GM23338 (cell line): ENCODE results near the gene MFAP3. TPM values are rescaled to one million over a fixed set of nuclear protein-coding genes. Genes with fewer than 3 reads are reported as not detected.

Experiments
- ATAC-seq: fragments of 200-7000 bp; cut with Tn5 transposase; 3 replicates; pipeline ENCODE4 v1.9.1; 2020
- DNase-seq: peaks from one replicate; pipeline ENCODE4 v3.0.0-alpha.2; 2015; ENCODE audit warnings: low spot score
- H2AFZ ChIP-seq: fragments of 200-600 bp; sonication (generic); 2 replicates; pipeline ENCODE4 v1.8.0; 2016; ENCODE audit warnings: antibody characterized with exemption, mild to moderate bottlenecking, moderate library complexity
- H3F3A ChIP-seq: fragments of 200-600 bp; sonication (generic); replicated peaks from 2 replicates; pipeline ENCODE4 v1.8.0; 2017; ENCODE audit warnings: antibody characterized with exemption, mixed run types, low read depth
- H3K27ac ChIP-seq: fragments of 200-600 bp; sonication (generic); 2 replicates; pipeline ENCODE4 v1.6.1; 2016; ENCODE audit warnings: low read depth
- H3K27me3 ChIP-seq: fragments of 200-600 bp; sonication (generic); 2 replicates; pipeline ENCODE4 v1.8.0; 2016; ENCODE audit warnings: mild to moderate bottlenecking, mixed run types, moderate library complexity; ENCODE audit not compliant: insufficient read depth
- H3K36me3 ChIP-seq: fragments of 200-600 bp; sonication (generic); 2 replicates; pipeline ENCODE4 v1.8.0; 2016; ENCODE audit warnings: mild to moderate bottlenecking; ENCODE audit not compliant: insufficient read depth
- H3K4me1 ChIP-seq: fragments of 200-600 bp; sonication (generic); 2 replicates; pipeline ENCODE4 v1.8.0; 2016; ENCODE audit warnings: mild to moderate bottlenecking, moderate library complexity; ENCODE audit not compliant: insufficient read depth
- H3K4me2 ChIP-seq: fragments of 200-600 bp; sonication (generic); 2 replicates; pipeline ENCODE4 v1.7.1; 2017; ENCODE audit warnings: mixed run types
- H3K4me3 ChIP-seq: fragments of 200-600 bp; sonication (generic); 2 replicates; pipeline ENCODE4 v1.6.1; 2016; ENCODE audit warnings: mixed run types
- H3K79me2 ChIP-seq: fragments of 200-600 bp; sonication (generic); replicated peaks from 2 replicates; pipeline ENCODE4 v1.8.0; 2017; ENCODE audit warnings: mild to moderate bottlenecking; ENCODE audit not compliant: insufficient read depth
- H3K9me2 ChIP-seq: fragments of 200-600 bp; sonication (generic); 2 replicates; pipeline ENCODE4 v1.8.0; 2017; ENCODE audit not compliant: insufficient read depth
- H4K20me1 ChIP-seq: fragments of 200-600 bp; sonication (generic); replicated peaks from 2 replicates; pipeline ENCODE4 v1.8.0; 2017; ENCODE audit warnings: mild to moderate bottlenecking; ENCODE audit not compliant: insufficient read depth
- H3K27ac Mint-ChIP-seq: 2 replicates; pipeline ENCODE4 v1.8.0; 2020; ENCODE audit warnings: inconsistent platforms, mild to moderate bottlenecking, moderate library complexity, mixed read lengths
- H3K27me3 Mint-ChIP-seq: 3 replicates; pipeline ENCODE4 v1.8.0; 2022; ENCODE audit warnings: low read depth, mild to moderate bottlenecking, moderate library complexity, mixed read lengths, inconsistent platforms; ENCODE audit not compliant: insufficient read depth, poor library complexity
- H3K36me3 Mint-ChIP-seq: 3 replicates; pipeline ENCODE4 v1.8.0; 2021; ENCODE audit warnings: low read depth, mild to moderate bottlenecking, inconsistent platforms, moderate library complexity, mixed read lengths
- H3K4me1 Mint-ChIP-seq: 3 replicates; pipeline ENCODE4 v1.8.0; 2020; ENCODE audit warnings: mild to moderate bottlenecking, inconsistent platforms, mixed read lengths
- H3K4me3 Mint-ChIP-seq: 3 replicates; pipeline ENCODE4 v1.8.0; 2021; ENCODE audit warnings: moderate library complexity, mild to moderate bottlenecking, inconsistent platforms, mixed read lengths
- H3K9me3 Mint-ChIP-seq: 3 replicates; pipeline ENCODE4 v1.8.0; 2020; ENCODE audit warnings: moderate library complexity, mild to moderate bottlenecking, inconsistent platforms, mixed read lengths
- CREB1 ChIP-seq: fragments of 250-450 bp; sonication (Bioruptor Pico); IDR thresholded peaks from 2 replicates; pipeline ENCODE4 v1.5.0; 2020; ENCODE audit warnings: low read depth, mild to moderate bottlenecking, moderate library complexity
- CTCF ChIP-seq, 2 experiments: fragments of 200-600 bp in 1 of 2; sonication (generic) in 1 of 2; conservative IDR thresholded peaks; 2 replicates each; pipeline versions ENCODE4 v1.5.1 to v1.6.1; 2016 to 2017; ENCODE audit warnings: antibody characterized with exemption in 2 of 2, low read depth in 2 of 2, mild to moderate bottlenecking in 2 of 2, moderate library complexity in 1 of 2
- EZH2 ChIP-seq: fragments of 200-600 bp; sonication (generic); IDR thresholded peaks from one replicate; pipeline ENCODE4 v1.8.0; 2017; ENCODE audit warnings: antibody characterized with exemption, mild to moderate bottlenecking, low read depth; ENCODE audit not compliant: unreplicated experiment
- EZH2phosphoT487 ChIP-seq: fragments of 200-600 bp; sonication (generic); IDR thresholded peaks from one replicate; pipeline ENCODE4 v1.8.1; 2018; ENCODE audit warnings: antibody characterized with exemption; ENCODE audit not compliant: unreplicated experiment
- JUNB ChIP-seq: IDR thresholded peaks from one replicate; pipeline ENCODE4 v1.6.1; 2016; ENCODE audit warnings: antibody characterized with exemption; ENCODE audit not compliant: unreplicated experiment
- NANOG ChIP-seq: IDR thresholded peaks from 2 replicates; pipeline ENCODE4 v1.6.1; 2016; ENCODE audit warnings: antibody characterized with exemption, borderline replicate concordance
- POLR2AphosphoS5 ChIP-seq: IDR thresholded peaks from 2 replicates; pipeline ENCODE4 v1.6.1; 2016; ENCODE audit warnings: antibody characterized with exemption, low read depth
- STAT1 ChIP-seq: IDR thresholded peaks from one replicate; pipeline ENCODE4 v1.6.1; 2016; ENCODE audit warnings: antibody characterized with exemption; ENCODE audit not compliant: unreplicated experiment
- ZNF114 ChIP-seq: fragments of 250-450 bp; sonication (Bioruptor Pico); IDR thresholded peaks from 2 replicates; pipeline ENCODE4 v1.5.0; 2020; ENCODE audit warnings: mild to moderate bottlenecking, moderate library complexity
- ZNF331 ChIP-seq: fragments of 250-450 bp; sonication (Bioruptor Pico); IDR thresholded peaks from 2 replicates; pipeline ENCODE4 v1.5.0; 2020; ENCODE audit warnings: low read depth, mild to moderate bottlenecking, moderate library complexity
- ZNF462 ChIP-seq: fragments of 250-450 bp; sonication (Bioruptor Pico); IDR thresholded peaks from 2 replicates; pipeline ENCODE4 v1.5.0; 2020; ENCODE audit warnings: mild to moderate bottlenecking, moderate library complexity
- polyA plus RNA-seq: library from polyadenylated mRNA; unstranded; fragments of >200 nt; fragmentation: Nextera tagmentation; extraction: Ambion mirVana; gene quantifications from 2 replicates; pipeline ENCODE4 v1.2.1, GENCODE V29; 2016
- total RNA-seq: library from RNA; depleted of rRNA; stranded (reverse); fragments of >200 nt; shearing (Covaris generic); gene quantifications from 2 replicates; pipeline ENCODE4 v1.2.3, GENCODE V29; 2014
- TF ChIP-seq, protein P1 (sequence below): IDR thresholded peaks from 2 replicates; pipeline ENCODE4 v1.6.1; 2016; ENCODE audit warnings: antibody characterized with exemption
- TF ChIP-seq, protein P2 (sequence below): IDR thresholded peaks from one replicate; pipeline ENCODE4 v1.6.1; 2018; ENCODE audit warnings: antibody characterized with exemption; ENCODE audit not compliant: unreplicated experiment

MFAP3 gene
- total and polyA plus RNA-seq, 2 experiments from 2014 or later, result 2.9 to 47.5 TPM

DNA sequence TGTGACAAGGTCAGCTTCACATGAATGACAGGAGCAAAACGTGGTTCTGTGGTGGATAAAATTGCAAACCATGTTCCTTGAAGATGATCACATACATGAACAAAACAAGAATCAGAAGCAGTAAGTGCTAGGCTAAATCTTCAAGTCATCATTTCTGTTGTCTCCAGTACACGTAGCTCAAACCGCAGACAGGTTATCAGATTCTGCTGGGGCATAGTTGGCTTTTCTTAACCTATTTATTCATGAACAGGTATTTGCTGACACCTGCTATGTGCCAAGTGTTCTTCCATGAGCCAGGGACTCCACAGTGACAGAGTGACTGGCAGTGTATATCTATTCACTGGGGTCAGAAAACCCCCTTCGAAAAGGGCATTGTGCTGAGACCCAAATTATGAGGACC is 20.8 kb downstream of the MFAP3 start:
- H3K4me1 Mint-ChIP-seq, result peaks cover 16% of the 10 kb centered on the region
- H3F3A ChIP-seq, result no peaks in the 10 kb centered on the region; the same call in 1 of the 2 replicates
- H3K27me3 Mint-ChIP-seq, result peaks cover 6% of the 10 kb centered on the region
- H3K4me2 ChIP-seq, result no peak overlapping the region
- no peak for DNase-seq
- no peaks in the 10 kb centered on the region for H3K27me3 ChIP-seq
- no peaks in the 10 kb centered on the region for H3K36me3 Mint-ChIP-seq
- H3K9me3 Mint-ChIP-seq, result no peaks in the 10 kb centered on the region
- H3K36me3 ChIP-seq, result no peaks in the 10 kb centered on the region
- H3K4me1 ChIP-seq, result peaks cover 13% of the 10 kb centered on the region
- H3K79me2 ChIP-seq, result no peaks in the 10 kb centered on the region
- no peak overlapping the region for H3K27ac ChIP-seq
- H4K20me1 ChIP-seq, result peaks cover 19% of the 10 kb centered on the region
- TF ChIP-seq ZNF462 (CRISPR knock-in tag) (no peak), CTCF (conservative IDR thresholded peaks at IDR 0.05; ENCODE audit: low read depth in 2 of 2) (no peak), ZNF114 (CRISPR knock-in tag) (no peak), POLR2AphosphoS5 (no peak), NANOG (no peak), STAT1 (no peak), EZH2 (no peak), CREB1 (CRISPR knock-in tag) (no peak), ZNF331 (CRISPR knock-in tag) (no peak), EZH2phosphoT487 (no peak), JUNB (no peak)
- TF ChIP-seq, protein P1, sequence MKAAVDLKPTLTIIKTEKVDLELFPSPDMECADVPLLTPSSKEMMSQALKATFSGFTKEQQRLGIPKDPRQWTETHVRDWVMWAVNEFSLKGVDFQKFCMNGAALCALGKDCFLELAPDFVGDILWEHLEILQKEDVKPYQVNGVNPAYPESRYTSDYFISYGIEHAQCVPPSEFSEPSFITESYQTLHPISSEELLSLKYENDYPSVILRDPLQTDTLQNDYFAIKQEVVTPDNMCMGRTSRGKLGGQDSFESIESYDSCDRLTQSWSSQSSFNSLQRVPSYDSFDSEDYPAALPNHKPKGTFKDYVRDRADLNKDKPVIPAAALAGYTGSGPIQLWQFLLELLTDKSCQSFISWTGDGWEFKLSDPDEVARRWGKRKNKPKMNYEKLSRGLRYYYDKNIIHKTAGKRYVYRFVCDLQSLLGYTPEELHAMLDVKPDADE, result no peak
- TF ChIP-seq, protein P2, sequence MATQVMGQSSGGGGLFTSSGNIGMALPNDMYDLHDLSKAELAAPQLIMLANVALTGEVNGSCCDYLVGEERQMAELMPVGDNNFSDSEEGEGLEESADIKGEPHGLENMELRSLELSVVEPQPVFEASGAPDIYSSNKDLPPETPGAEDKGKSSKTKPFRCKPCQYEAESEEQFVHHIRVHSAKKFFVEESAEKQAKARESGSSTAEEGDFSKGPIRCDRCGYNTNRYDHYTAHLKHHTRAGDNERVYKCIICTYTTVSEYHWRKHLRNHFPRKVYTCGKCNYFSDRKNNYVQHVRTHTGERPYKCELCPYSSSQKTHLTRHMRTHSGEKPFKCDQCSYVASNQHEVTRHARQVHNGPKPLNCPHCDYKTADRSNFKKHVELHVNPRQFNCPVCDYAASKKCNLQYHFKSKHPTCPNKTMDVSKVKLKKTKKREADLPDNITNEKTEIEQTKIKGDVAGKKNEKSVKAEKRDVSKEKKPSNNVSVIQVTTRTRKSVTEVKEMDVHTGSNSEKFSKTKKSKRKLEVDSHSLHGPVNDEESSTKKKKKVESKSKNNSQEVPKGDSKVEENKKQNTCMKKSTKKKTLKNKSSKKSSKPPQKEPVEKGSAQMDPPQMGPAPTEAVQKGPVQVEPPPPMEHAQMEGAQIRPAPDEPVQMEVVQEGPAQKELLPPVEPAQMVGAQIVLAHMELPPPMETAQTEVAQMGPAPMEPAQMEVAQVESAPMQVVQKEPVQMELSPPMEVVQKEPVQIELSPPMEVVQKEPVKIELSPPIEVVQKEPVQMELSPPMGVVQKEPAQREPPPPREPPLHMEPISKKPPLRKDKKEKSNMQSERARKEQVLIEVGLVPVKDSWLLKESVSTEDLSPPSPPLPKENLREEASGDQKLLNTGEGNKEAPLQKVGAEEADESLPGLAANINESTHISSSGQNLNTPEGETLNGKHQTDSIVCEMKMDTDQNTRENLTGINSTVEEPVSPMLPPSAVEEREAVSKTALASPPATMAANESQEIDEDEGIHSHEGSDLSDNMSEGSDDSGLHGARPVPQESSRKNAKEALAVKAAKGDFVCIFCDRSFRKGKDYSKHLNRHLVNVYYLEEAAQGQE, result no peak
- no peak overlapping the region for H3K4me3 Mint-ChIP-seq
- no peak overlapping the region for H3K27ac Mint-ChIP-seq
- ATAC-seq, result no peak
- no peak overlapping the region for H3K4me3 ChIP-seq
- H3K9me2 ChIP-seq, result no peaks in the 10 kb centered on the region
- H2AFZ ChIP-seq, result no peak overlapping the region
